HG03558 (cell line): ENCODE measurements around the gene NPAS2.

Experiments used
- ATAC-seq: cut with Tn5 transposase; IDR thresholded peaks from one replicate; pipeline ENCODE4 v1.9.1; 2021; ENCODE audit warnings: moderate number of reproducible peaks; ENCODE audit not compliant: unreplicated experiment; ENCODE audit errors: extremely low read depth

The NPAS2 gene

DNA sequence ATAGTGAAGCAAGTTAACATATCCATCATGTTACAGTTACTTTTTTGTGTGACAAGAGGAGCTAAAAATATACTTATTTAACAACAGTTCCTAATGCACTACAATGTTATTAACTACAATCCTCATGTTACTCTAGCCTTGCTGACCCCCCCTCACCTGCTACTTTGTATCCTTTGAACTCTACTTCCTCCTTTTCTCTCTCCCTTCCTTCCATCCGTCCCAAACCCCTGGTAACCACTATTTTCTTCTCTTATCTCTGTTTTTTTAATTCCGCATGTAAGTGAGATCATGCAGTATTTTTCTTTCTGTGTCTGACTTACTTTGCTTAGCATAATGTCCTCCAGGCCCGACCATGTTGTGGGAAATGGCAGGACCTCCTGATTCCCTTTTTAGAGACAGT, 59.4 kb downstream of the NPAS2 start:
- no peak for ATAC-seq

DNA sequence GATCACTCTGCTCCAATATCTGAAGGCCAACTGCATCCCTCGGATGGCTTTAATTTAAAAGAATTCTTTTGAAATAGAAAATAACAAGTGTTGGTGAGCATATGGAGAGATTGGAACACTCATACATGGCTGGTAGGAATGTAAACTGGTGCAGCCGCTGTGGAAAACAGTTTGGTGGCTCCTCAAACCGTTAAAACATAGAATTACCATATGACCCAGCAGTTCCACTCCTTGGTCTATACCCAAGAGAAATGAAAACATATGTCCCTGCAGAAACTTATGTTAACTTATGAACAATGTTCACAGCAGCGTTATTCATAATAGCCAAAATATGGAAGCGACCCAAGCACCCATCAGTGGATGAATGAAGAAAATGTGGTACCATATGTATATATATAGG, 60.1 kb downstream of the NPAS2 start:
- no peak for ATAC-seq

DNA sequence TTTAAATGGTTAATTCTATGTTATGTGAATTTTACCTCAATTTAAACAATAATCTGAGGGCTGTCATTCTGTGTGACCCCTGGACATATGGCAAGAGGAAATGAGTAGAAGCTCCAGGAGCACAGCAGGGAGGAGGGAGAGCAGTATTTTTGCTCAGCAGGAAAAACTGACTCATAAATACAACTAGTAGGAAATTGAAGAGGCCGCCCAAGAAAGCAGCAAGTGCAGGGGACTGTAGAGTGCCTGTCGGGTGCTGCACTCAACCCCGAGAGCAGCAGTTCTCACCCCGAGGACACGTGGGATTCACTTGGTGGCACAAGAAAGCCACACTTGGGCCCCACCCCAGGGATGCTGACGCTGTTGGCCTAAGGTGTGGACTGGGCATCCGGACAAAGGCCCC, 60.8 kb downstream of the NPAS2 start:
- ATAC-seq = no peak

DNA sequence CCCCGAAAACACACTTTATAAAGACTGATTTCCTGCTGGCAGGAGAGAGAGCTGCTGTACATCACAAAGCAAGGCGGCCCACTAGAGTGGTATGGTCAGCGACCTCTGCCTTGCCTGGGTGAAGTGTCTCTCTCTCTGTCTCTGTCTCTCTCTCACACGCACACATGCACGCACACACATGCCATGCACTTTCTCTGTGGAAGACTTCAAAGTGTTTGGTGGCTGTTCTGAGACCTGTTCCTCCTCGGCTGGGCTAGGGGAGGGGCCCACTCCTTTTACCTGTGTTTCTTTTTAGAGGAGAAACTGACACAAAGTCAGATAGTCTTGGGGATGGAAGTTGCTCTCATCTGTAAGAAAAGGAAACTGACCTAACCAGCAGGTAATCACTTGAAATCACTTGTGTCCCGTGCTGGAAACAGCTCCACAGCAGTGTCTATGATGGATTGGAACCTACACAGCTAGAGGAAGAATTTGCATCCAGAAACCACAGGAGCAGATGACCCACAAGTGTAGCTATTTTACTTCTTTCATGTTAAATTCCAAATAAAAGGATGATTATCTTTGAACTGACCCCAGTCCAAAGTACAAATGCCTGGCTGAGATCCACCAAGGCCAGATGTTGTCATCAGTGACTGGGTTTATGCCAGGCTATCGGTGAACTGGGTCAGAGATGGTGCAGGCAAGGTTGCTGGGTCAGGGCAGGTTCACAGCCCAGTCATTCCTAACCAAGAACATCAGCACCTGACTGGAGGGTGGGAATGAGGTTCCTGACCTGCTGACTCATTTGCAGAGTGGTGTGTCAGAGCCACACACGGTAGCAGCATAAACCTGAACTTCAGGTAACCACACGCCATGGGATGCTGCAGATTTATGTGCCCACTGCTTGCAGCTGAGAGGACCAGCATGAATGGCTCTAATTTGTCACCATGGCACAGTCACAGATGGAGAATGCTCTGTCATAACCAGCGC, 63.0 kb downstream of the NPAS2 start:
- ATAC-seq = no peak

DNA sequence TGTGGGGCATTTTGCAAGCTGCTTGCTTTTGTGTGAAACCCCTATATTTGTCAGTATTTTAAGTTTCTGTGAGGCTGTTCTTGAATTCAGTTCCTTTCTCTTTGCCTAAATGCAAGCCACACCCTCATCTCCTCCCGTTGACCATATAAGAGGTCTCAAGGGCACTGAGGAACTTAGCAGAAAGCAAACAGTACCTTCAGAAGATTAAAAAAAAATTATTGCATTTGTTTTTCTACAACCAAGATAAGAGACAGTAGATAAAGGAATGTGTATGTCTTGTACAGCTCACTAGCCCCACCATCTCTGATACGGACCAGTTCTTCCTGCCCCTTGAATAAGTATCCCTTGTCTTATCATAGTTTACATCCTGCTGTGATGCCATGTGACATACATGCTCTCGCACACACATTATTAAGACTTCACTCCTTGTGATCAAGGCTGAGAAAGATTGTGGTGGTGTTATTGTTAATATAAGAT, 64.2 kb downstream of the NPAS2 start:
- no peak for ATAC-seq

DNA sequence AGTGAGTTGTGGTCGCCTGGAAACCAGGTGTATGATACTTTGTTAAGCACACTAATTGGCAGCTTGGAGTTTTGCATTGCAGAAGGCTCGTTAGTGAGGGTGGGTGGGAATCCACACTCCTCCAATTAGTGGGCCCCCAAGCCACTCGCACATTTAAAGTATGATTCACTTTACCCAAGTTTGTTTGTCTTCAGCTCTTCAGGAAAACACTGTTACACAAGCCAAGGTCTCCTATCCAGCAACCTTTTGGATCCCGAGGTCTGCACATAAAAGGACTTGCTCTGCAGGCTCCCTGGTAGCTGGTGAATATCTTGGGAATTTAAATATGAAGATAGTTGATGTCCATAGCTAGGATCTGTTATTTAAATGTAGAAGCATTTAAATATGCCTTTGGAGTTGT, 66.1 kb downstream of the NPAS2 start:
- no peak for ATAC-seq

DNA sequence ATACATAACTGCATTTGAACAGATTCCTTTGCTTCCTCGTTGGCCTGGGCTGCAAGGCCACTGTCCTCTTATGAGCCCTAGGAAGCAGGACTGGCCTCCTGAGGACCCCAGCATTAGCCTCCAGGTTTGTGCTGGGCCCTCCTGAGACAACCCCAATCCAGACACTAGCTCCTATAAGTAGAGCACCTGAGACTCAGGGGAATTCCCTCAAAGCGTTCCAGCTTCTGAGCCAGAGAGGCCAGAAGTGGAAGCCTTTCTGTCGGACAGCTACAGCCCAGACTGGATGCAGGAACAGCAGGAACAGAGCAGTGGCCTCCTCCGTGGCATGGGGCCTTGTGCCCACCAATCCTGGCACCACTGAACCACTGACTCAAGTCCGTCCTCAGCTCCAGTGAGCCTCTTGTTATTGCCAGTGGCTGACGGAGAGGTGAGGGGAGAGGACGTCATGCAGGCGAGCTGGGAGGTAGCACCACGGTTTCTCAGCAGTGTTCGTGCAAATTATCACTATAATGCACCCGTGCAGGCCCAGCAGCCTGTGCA, 67.2 kb downstream of the NPAS2 start:
- no peak for ATAC-seq

DNA sequence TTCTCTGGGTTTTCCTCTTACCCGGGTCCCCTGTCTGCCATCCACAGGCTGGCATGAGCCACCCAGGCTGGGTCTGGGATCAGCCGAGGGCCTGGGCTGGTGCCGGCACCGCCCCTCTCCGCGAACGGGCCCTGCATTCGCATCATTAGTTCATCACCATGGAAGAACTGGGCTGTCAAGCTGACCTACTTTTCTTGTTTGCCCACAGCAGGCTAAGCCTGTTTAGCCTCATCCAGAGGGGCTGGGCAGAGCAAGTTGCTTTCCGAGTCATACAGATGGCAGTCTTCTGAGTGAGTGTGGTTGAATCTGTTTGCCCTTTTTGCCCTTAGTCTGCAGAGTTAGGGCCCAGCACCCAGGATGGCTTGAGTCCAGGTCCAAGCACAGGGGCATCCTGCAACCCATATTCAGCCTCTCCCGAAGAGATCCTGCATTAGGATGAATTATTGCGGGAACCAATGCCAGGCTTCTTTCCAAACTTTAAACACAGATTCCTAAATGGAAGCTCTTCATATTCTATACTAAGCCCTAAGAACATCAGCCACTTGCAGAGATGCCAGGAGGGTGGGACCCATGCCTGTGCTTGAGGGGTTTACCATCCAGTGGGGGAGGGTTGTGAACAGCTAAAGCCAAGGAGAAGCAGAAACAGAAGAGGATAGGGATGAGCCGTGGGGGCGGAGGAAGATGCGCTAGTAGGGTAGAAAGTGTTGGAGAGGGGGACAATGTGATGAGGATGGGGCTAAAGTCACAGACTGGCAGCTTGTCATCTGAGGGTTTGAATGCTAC, 68.0 kb downstream of the NPAS2 start:
- no peak for ATAC-seq

DNA sequence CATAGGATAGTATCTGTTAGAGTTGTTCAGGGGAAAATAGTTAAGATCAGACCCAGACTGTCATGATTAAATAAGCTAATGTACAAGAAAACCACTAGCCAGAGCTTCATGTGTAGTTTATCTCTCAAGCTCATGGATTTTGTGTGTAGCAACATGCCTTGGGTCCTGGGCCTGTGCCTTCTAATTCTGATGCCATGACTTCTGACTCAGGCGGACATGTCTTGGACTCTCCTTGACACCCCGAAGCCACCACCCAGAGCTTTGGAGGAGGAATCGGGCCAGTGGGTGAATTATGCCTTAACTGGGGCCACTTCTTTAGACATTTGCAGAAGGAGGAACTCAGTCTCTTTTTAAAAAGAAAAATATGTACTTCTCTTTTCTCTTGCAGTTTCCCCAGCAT, 68.7 kb downstream of the NPAS2 start:
- no peak for ATAC-seq

DNA sequence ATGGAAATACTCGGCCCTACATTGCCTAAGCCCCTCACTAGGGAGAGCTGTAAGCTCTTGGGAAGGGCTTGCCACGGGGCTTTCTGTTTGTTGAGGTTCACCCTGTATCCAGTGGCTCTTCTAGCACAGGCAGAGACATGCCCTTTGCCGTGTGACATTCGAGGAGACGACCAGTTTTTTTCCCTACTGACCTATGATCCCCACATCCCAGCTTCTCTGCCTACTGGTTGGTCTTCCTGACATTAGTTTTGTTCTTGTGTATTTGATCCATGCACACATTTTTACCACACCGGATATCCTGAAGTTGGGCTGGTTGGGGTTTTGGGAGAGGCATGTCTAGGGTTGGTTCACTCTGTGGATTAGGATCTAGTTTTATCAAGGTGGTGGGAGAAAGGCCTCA, 69.3 kb downstream of the NPAS2 start:
- ATAC-seq = no peak

DNA sequence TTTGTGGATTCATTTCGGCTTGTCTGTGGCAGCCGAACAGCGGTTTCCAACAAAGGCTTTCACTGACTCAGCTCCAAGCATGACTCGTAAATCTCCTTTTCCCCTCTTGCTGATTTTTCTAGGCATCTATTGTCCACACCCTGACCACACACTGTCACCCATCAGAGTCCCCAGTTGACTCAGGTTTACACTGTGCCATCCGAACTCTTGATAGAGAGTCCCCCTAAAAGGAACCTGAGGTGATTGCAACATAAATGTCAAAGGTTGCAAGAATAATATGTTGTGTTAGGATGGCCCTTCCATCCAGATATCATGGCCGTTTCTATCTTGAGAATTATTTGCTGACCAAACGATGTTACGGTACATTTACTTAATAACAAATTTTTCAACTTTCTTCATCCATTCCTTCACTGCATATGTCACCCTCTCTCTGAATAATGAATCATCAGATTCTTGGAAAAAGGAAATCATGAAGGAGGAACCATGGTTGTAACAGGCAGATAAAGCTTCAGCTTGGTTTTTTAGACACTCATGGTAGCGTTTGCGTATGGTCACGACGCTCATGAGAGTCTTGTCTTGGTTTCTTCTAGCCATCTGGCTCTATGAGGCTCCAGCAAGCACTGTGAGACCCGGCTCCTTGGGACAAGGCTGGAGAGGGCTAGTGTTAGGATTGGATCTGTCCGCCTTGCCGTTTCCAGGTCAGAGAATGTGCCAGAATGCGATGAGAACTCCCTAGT, 72.1 kb downstream of the NPAS2 start:
- ATAC-seq = no peak

DNA sequence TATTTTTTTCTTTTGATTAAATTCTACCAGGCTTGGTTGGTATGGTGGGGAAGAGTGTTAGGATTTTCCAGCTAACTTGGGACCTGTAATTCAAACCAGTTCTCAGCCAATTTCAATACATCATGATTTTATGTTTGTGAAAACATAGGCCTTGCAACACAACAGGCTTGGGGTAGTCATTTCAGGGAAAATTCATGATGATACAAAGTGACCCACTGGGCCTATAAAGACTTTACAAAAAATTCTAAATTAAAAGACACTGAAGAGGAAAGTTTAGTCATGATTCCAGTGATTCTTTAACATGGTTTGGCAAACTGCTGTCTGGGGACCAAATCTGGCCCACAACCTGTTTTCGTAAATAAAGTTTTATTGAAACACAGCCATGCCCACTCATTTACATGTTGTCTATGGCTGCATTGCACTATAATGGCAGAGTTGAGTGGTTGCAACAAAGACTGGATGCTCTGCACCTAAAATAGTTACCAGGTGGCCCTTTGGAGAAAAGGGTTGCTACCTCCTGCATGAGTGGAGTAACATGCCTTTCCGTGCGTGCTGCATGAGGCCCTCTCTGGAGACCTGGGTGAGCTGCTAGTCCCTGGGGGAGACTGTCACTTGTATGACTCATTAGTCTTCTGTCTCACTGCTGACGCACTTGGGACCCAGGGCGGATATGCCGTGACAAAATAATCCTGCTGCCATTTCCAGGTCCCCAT, 73.6 kb downstream of the NPAS2 start:
- ATAC-seq = no peak

DNA sequence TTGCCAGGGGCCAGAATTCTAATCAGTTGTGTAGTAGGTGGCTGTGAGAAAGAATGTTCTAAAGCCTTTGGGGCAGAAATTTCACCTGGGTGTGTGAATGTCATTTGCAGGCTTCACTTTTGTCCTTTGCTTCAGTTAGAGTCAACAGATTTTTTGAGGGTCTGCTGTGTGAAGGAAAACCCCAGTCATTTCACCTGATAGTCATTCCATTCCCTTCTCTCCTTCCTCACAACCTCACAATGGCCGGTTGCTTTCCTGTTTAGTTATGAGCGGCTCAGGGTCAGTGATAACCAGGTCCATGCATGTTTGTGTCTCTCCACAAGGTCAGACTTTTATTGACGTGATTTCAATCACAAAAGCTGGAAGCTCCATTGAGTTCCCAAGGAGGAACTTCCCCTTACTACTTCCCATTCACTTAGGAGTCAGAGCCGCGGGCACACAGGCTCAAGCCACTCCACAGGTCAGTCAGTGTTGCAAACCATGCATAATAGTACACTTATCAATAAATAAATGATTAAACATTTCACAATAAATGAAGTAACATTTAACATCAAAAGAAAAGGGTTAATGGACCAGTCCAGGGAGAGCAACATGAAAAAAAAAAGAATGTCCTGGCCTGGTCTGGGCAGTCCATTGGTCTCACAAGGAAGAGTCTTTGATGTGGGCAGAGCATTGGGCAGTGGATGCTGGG, 74.3 kb downstream of the NPAS2 start:
- ATAC-seq = no peak

DNA sequence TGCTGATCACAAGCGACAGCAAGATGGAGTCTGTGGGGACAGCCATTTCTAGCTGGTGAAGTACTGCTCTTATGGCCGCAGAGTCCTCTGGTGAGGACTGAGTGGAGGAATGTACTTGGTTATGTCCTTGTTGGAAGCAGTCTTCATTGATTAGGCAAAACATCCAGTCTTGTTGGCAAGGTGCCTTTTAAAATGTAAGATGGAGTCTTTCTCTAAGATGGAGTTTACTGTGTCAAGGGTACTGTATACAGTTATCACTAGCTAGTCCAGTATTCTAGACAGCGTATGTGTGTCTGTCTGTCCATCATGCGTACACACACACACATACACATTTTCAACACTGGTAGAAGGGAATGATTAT, 74.8 kb downstream of the NPAS2 start:
- no peak for ATAC-seq

DNA sequence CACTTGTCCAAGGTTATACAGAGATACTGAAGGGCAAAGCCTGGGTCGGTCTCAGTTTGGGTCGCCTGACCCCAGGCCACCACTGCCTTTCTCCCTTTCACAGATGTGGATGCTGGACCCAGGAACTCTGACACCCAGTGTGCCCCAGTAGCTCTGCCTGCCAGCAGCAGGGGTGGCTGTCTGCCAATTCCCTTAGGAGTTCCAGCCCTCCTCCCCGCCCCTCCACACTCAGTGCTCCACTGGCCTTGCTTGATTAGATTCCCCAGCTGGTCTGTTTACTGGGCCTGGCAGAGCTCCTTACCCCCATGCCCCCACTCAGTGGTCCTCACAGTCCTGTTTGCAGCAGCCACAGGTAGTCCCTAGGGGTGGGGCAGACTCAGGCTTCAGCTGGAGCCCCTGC, 75.5 kb downstream of the NPAS2 start:
- no peak for ATAC-seq

DNA sequence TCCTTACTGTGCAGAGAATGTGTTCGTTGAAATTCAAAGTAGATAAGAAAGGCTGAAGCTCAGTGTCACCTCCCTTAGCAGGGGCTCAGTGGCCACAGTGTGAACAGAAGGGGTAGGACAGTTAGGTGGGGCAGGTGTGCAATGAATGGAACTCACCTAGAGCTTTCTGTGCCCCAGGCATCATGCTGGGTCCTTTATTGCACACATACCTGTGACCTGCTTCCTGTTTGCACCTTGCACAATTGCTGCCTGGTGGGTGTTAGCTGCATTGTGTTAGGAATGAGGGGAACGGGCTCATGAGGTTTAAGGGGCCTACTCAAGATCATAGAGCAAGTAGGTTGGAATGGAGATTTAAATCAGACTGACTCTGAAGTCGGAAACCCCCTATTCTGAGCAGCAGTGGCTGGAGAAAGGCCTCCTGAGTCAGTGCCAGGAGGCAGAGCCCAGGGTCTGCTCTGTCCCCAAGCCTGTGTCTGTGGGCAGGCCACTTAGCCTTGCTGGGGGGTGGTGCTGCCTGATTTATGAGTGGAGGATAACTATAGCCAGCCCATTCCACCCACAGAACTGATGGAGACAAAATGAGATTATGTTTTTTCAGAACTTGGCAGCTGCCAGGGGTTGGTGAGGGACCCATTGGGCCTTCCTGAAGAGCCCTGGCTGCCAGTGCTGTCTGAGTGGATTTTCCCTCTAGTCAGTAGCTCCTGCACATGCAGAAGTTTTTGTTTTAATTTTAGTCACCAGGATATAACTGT, 76.2 kb downstream of the NPAS2 start:
- ATAC-seq = no peak

DNA sequence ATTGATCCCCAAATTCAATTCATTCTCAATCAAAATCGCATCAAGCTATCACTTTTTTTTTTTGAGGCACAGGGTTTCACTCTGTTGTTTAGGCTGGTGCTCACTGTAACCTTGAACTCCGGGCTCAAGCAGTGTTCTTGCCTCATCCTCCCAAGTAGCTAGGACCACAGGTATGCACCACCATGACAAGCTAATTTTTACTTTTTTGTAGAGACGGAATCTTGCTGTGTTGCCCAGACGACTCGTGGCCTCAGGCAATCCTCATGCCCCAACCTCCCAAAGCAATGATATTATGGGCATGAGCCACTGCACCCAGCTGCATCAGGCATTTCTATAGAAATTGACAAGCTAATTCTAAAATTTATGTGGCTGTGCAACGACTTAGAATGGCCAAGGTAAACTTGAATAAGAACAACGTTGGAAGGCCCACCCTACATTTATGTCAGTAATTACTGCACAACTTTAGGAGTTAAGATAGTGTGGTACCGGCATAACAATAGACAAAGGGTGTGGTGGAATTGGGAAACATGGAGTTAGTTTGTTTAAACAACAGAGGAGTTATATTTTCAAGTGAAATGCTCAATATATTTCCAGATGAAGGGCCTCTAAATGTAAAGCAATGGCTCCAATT, 78.2 kb downstream of the NPAS2 start:
- ATAC-seq = no peak

DNA sequence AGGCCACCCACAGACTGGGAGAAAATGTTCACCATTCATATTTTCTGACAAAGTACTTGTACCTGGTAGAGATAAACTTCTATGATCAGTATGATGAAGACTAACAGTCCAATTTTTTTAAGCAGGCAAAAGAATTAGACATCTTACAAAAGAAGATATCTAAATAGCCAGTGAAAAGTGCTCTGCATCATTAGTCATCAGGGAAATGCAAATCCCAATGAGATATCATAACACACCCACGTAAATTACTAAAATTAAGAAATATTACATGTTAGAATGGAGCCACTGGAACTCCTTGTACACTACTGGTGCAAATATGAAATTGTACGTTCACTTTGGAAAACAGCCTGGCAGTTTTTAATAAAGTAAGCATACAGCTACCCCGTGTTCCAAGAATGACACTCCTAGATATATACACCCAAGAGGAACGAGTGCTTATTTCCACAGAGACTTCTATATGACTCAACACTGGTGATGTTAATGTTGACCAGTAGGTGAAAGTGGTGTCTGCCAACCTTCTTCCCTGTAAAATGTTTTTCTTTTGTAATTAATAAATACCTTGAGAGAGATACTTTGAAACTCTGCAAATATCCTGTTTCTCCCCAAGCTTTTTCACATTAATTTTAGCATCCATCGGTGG, 80.3 kb downstream of the NPAS2 start:
- ATAC-seq = no peak
